DND-41 (cell line): ENCODE data around the gene PRR36.
A peak's percentile ranks its signal among the peaks of the same experiment; 100 is the strongest.

Source experiments
- ATAC-seq: fragments of 200-7000 bp; cut with Tn5 transposase; 3 replicates; pipeline ENCODE4 v1.9.1; 2021; ENCODE audit warnings: low read depth; ENCODE audit not compliant: insufficient read depth
- DNase-seq: peaks from one replicate; pipeline ENCODE4 v3.0.0-alpha.2; 2020
- H2AFZ ChIP-seq: 2 replicates; pipeline ENCODE4 v1.6.0; 2012; ENCODE audit warnings: low read depth, low read length
- H3K27ac ChIP-seq: 2 replicates; pipeline ENCODE4 v1.5.1; 2012; ENCODE audit warnings: low read length, inconsistent platforms
- H3K27me3 ChIP-seq: fragments of 200-600 bp; sonication (generic); 2 replicates; pipeline ENCODE4 v1.6.0; 2012; ENCODE audit warnings: low read length, mild to moderate bottlenecking, inconsistent platforms; ENCODE audit not compliant: insufficient read depth, poor library complexity
- H3K36me3 ChIP-seq: 2 replicates; pipeline ENCODE4 v1.5.1; 2012; ENCODE audit warnings: low read length, inconsistent platforms; ENCODE audit not compliant: insufficient read depth
- H3K4me1 ChIP-seq: 2 replicates; pipeline ENCODE4 v1.5.1; 2012; ENCODE audit warnings: mild to moderate bottlenecking, low read length; ENCODE audit not compliant: insufficient read depth
- H3K4me2 ChIP-seq: 2 replicates; pipeline ENCODE4 v1.6.0; 2012; ENCODE audit warnings: mild to moderate bottlenecking, moderate library complexity, low read length, inconsistent platforms; ENCODE audit not compliant: insufficient read depth
- H3K4me3 ChIP-seq, 2 experiments: fragments of 200-600 bp in 1 of 2; shearing (Covaris generic) in 1 of 2; 2 replicates each; pipeline ENCODE4 v1.5.1; 2012 to 2016; ENCODE audit warnings: inconsistent platforms in 2 of 2, low read length in 2 of 2, mild to moderate bottlenecking in 2 of 2, low read depth in 1 of 2, moderate library complexity in 1 of 2
- H3K79me2 ChIP-seq: 2 replicates; pipeline ENCODE4 v1.6.0; 2012; ENCODE audit warnings: low read length, inconsistent platforms; ENCODE audit not compliant: insufficient read depth
- H3K9ac ChIP-seq: 2 replicates; pipeline ENCODE4 v1.6.0; 2012; ENCODE audit warnings: low read depth, mild to moderate bottlenecking, inconsistent platforms, low read length, moderate library complexity
- H3K9me3 ChIP-seq: 2 replicates; pipeline ENCODE4 v1.5.1; 2012; ENCODE audit warnings: low read length, moderate library complexity, mild to moderate bottlenecking, inconsistent platforms; ENCODE audit not compliant: insufficient read depth, severe bottlenecking
- H4K20me1 ChIP-seq: 2 replicates; pipeline ENCODE4 v1.6.0; 2012; ENCODE audit warnings: low read length; ENCODE audit not compliant: insufficient read depth
- CTCF ChIP-seq: IDR thresholded peaks from 2 replicates; pipeline ENCODE4 v1.5.1; 2012; ENCODE audit warnings: borderline replicate concordance, low read length, moderate library complexity, mild to moderate bottlenecking; ENCODE audit not compliant: poor library complexity, severe bottlenecking; ENCODE audit errors: extremely low read depth
- EZH2 ChIP-seq: IDR thresholded peaks from 3 replicates; pipeline ENCODE4 v1.6.1; 2012; ENCODE audit warnings: borderline replicate concordance, low read depth, mild to moderate bottlenecking, moderate library complexity, low read length, inconsistent platforms; ENCODE audit not compliant: severe bottlenecking

The PRR36 gene

GRCh38 chr19:7863971-7864689 lies 10.1 kb downstream of the PRR36 start:
- ATAC-seq (no peak), DNase-seq (no peak)
- TF ChIP-seq CTCF (no peak), EZH2 (no peak)
- Histone ChIP-seq H3K4me2 (no peak overlapping the region), H3K9me3 (no peaks in the 10 kb centered on the region), H3K4me3 (no peak overlapping the region), H2AFZ (no peak overlapping the region), H3K27ac (no peak overlapping the region), H4K20me1 (peaks cover 4% of the 10 kb centered on the region; the same call in 1 of the 2 replicates), H3K4me1 (peaks cover 10% of the 10 kb centered on the region), H3K9ac (no peak overlapping the region), H3K36me3 (peaks cover 6% of the 10 kb centered on the region), H3K79me2 (no peaks in the 10 kb centered on the region), H3K27me3 (no peaks in the 10 kb centered on the region)

- H3K4me2 ChIP-seq: no peak overlapping the region
- H3K36me3 ChIP-seq: peaks cover 6% of the 10 kb centered on the region
- H4K20me1 ChIP-seq: peaks cover 4% of the 10 kb centered on the region; the same call in 1 of the 2 replicates
- H3K79me2 ChIP-seq: no peaks in the 10 kb centered on the region
- H3K9me3 ChIP-seq: no peaks in the 10 kb centered on the region
- H3K27ac ChIP-seq: no peak overlapping the region
- H2AFZ ChIP-seq: no peak overlapping the region
- ATAC-seq: no peak
- H3K4me1 ChIP-seq: peaks cover 3% of the 10 kb centered on the region
- H3K9ac ChIP-seq: no peak overlapping the region
- TF ChIP-seq EZH2 (no peak), CTCF (no peak)
- DNase-seq: no peak
- H3K27me3 ChIP-seq: no peaks in the 10 kb centered on the region
- no peak overlapping the region for H3K4me3 ChIP-seq
Measured at GRCh38 chr19:7863157-7863970, 10.8 kb downstream of the PRR36 start.

- ATAC-seq (no peak), DNase-seq (peak; percentile 18)
- Histone ChIP-seq H3K9me3 (no peaks in the 10 kb centered on the region), H3K4me3 (no peak overlapping the region), H3K79me2 (no peaks in the 10 kb centered on the region), H3K9ac (no peak overlapping the region), H3K36me3 (peaks cover 6% of the 10 kb centered on the region), H3K27me3 (no peaks in the 10 kb centered on the region), H2AFZ (no peak overlapping the region), H4K20me1 (peaks cover 4% of the 10 kb centered on the region; the same call in 1 of the 2 replicates), H3K27ac (no peak overlapping the region), H3K4me1 (no peaks in the 10 kb centered on the region), H3K4me2 (no peak overlapping the region)
- TF ChIP-seq CTCF (no peak), EZH2 (no peak)
Measured at GRCh38 chr19:7862413-7862951, 11.7 kb downstream of the PRR36 start.
